Measurements from ENCODE around the gene DIAPH2.

The DIAPH2 gene

DNA sequence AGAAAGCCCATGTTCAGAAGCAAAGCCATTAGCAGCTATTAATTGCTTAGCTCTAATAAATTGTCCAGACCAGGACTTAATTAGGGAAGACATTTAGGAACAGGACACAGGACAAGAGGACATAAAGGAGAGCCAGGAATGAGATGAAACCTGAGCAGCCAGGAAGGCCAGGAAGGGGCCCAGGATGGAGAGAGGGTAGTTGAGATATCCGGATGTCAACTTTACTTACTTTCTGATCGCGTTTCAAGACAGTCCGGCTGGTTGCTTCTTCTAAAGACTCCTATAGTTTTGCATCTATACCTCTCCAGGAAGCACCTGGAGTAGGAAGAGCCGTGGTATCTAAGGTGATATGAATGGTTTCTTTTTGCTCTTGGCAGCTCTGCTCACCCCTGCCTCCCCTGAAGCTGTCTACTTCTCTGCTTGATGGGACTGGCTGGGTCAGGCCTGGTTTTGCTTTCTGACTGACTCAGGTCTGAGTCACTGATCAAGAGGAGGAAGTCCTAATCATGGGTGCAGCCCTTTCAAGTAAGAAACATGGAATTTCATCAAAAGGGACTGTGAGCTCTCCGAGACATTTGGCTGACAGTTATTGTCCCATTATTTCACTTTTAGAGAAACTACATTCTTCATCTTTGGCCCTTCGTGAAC lies 932.4 kb downstream of the DIAPH2 start:
- no peak for DNase-seq

DNA sequence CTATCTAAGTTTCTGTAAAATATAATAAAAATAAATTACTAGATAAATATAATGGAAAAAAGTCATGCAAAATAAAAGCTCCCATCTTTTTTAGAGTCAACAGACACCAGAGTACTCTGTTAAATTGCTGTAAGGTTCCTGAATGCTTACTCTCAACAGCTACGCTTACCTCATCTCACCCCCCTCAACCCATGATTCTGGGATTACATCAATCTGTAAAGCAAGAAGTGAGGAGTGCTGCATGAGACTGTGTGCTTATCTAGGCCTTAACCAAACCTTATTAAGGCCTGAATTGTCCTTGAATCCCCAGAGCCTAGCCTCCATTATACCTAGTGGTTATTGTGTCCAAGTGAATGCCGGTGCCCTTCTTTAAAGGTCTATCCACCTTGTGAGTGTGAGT lies 934.9 kb downstream of the DIAPH2 start:
- DNase-seq, result no peak

- DNase-seq, result no peak
These were observed 937.5 kb downstream of the DIAPH2 start for GRCh38 chrX:97622111-97622510.

- DNase-seq, result no peak
These were observed 943.7 kb downstream of the DIAPH2 start for GRCh38 chrX:97628326-97628725.

GRCh38 chrX:97628807-97629596 lies 944.4 kb downstream of the DIAPH2 start:
- DNase-seq, result no peak

DNA sequence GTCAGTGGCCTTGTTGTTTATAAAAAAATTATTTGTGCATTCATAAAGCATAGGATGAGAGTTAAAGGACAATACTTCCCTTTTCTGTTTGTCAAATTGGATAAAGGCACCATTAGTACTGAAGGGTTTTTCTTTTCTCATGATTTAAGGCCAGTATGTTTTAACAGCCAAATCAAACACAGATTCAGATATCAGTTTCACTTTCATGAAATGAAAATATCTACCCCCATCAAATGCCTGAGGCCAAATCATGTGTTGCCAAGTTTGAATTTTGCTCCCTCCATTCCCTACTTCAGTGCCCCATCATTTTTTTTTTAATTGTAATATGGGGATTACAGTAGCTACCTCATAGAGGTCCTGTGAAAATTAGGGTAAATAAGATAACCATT lies 944.9 kb downstream of the DIAPH2 start:
- no peak for DNase-seq

DNA sequence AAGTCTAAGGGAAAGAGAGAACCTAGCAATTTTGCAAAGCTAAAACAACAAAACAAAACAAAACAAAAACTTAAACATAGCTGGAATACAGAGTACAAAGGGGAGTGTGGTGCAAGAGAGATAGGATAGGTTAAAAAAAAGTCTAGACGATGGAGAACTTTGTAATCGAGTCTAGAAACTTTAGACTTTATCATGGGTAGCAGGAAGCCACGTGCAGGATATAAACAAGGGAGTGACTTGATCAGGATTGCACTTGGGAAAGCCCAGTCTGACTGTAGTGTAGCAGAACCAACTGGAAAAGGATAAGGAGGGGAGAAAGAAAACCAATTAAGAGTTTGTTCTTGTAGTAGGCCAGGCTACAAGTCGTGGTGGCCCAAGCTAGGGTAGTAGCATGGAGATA lies 949.2 kb downstream of the DIAPH2 start:
- no peak for DNase-seq

DNA sequence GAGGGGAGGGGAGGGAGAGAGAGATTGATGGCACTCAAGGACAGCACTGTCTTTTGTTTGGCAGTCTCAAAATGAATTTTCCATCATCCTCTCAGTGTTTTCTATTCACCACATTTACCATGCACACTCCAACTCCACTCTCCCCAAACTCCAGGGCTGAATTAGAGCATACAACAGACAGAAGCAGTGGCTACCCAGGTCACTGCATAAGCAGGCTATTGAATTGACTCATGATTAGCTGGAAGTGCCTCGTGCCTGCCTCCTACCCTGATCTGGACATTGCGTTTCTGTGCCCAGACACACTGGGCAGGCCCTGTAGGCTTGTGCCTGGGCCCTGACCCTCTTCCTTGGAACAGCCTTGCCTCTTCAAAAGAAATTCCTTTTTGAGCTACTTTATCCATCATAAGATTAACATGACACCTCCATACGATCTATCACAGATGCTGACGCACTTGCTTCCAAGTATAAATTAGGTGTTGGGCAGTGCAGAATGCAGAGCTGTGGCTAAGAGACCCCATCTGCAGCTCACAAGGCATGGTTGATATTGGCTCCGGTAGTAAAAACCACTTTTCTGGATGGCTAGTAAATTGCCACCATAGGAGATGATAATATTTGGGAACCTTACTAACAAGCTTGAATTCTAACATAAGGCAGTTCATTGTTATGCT lies 952.0 kb downstream of the DIAPH2 start:
- no peak for DNase-seq

DNA sequence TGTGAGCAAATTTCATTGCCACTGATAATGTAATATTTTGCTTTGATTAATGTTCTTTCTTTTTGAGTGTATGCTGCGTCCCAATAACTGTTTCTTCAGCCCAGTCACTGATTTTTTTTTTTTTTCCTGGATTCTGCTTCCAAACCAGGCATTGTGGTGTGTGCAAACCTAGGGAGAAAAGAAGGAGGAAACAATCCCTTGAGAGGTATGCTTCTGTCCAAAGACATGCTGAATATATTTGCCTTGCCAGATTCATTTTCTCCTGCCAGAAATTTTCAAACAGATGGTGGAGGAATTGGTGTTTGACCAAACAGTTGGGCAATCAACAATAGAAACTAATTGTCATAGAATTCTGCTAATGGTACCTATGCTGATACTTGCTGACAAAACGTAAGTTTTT lies 952.6 kb downstream of the DIAPH2 start:
- DNase-seq, result no peak

DNA sequence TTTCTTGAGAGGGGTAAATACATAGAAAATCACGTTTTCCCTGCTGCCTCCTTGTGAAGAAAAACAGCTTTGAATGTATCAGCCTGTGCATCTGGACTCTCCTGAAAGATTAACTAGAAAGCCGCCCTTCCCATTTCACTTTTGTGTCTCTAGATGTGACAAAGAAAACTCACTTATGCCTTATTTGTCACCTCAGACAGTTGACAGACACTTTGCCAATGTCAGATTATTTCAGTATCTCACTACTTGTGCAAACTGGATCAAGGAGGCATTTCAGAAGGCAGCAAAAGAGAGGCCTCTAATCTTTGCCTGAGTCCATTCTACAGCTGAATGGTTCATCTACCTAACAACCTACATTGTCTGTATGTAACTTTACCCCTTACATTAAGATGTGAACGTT lies 954.0 kb downstream of the DIAPH2 start:
- no peak for DNase-seq

- DNase-seq, result no peak
These were observed 954.9 kb downstream of the DIAPH2 start for GRCh38 chrX:97639526-97639925.
